ENCODE data around the gene KCNQ1.

KCNQ1 gene

DNA sequence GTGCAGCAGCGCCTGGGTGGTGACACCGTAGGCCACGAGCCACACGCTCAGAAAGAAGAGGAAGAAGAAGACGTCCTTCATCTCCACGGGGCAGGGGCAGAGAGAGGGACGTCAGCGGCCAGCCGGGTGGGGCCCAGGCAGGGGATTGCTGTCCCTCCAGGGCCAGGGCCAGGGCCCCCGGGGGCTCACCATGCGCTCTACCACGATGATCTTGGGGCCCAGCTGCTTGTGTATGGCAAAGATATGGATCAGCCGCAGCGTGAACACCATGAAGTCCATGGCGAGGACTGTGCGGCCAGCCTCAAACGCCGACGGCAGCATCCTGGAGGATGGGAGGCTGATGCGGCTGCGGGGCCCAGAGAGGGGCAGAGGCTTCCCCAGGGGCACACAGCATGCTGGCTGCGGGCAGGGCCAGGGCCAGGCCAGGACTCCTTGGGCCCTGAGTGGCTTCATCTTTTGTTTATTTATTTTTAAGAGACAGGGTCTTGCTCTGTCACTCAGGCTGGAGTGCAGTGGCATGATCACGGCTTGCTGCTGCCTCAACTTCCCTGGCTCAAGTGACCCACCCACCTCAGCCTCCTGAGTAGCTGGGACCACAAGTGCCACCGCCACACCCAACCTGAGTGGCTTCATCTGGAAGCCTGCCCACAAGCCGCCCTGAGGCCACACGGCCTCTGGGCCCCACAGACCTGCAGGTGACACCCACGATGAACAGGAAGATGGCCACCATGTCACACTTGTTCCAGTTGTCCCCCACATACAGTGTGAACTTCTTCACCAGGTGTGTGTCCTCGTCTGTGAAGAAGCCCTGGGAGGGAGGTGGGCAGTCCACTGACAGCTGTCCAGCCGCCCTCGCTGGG lies 33.1 kb upstream of the KCNQ1 start:
- no peak for DNase-seq

DNA sequence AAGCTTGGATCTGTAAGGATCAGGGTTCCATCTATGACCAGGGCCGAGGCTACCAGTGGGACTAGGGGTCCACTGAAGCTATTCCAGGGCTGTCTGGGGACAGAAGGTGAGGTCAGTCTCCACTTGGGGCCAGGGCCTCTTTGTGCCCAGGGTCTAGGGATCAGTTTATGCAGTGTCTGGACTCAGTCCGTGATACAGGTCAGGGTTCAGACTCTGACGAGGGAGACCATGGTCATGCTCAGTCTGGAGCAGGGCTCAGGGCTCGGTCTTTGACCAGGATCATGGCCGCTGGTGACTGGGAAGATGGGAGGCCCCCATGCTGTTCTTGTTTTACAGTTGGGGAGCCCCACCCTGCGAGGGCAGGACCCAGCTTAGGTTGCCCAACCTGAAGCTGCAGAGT lies 32.5 kb upstream of the KCNQ1 start:
- DNase-seq = no peak

DNA sequence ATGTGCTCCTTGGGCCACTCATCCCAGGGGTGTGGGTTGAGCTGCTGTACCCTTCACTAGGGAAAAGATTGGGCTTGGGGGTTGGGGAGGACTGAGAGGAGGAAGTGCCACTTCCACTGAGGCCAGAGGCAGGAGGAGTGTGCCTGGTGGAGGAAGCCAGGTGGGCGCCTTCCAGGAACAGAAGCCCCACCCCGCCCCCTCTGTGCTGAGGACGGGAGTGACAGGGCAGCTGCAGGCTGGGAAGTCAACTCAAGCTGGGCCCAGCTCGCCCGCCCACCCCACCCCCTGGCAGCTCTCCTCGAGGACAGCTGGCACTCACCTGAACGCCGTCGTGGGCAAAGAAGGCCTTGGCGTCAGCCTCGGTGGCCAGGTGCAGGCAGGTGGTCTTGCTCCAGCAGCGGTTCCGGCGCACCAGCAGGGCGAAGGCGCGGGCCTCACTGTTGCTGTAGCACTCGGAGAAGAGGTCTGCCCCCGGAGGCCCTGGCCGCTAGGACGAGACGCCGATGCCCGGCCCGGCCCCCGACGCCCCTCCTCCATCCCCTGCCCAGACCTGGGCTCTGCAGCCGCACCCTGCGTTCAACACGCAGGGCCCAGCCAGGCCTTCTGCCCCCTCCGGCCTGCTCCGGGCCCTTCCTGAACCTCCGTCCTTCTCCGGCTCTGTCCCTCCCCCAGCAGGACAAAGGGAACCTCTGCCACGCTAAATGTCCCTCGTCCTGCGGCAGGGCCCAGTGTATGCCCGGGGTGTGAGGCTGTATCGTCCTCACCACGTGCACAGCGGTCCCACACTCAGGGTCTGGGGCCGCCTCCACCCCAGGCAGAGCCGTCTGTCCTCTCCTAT lies 30.8 kb upstream of the KCNQ1 start:
- DNase-seq = no peak

DNA sequence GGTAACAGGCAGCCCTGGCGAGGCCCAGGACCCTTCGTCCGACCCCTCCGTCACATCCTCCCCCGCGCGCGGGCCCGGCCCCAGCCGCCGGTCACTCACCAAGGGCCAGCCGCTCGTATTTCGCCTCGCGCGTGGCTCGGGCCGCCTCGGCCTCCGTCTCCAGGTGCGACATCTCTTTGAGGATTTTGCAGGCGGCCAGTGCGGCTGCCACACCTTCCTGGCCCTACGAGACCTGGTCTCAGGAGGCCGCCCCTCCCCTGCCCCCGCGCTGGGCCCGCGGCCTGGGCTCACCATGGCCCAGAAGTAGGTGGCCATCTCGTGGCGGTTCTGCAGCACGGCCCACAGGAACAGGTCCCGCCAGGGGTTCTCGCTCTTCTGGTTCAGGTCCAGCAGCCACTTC lies 30.2 kb upstream of the KCNQ1 start:
- no peak for DNase-seq

DNA sequence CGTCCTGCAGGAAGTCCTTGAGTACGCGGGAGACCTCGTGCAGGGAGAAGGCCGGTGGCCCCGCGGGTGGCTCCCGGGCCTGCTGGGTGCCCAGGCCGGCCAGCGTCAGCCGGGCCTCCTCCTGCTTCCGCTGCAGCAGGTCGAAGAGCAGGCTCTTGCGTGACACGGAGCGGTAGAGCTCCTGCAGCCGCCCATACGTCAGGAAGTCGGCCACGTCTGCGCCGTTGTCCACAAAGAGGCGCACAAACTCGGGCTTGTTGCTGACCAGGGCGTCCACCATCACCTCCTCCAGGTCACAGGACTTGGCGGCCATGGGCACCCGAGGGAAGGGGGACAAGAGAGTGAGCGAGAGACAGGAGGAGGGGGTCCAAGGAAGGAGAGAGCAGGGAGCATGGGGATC lies 29.6 kb upstream of the KCNQ1 start:
- DNase-seq = no peak

DNA sequence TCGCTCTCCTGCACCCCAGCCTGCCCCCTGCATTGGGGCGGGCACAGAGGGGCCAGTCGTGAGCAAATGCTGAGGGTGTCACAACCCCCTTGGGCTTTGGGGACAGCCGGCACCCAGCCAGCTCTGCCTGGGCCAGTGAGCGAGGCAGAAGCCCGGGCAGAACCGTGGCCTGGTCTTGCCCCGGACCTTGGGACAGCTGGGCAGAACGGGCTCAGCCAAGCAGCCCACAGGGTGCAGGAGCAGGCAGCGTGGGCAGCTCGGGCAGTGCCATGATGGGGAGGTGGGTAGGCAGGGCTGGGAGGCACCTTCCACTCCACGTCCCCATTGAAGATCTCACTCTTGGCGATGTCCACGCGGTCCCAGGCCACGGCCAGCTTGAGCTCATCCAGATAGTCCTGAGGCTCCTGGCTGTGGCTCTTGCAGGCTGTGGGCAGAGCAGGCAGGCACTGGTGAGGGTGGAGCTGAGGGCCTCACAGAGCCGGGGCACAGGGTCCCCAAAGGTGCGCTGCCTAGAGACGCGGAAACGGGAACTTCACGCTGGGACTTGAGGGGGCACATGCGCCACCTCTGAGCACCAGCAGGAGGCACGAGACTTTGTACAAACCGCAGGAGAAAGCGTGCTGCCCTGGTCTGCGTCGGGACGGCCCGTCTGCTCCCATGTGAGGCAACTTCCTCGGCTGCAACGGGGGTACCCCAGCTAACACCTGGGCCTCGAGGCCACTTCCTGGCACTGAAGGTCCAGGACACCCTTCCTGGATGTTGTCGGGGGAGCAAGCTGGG lies 29.0 kb upstream of the KCNQ1 start:
- DNase-seq = no peak

DNA sequence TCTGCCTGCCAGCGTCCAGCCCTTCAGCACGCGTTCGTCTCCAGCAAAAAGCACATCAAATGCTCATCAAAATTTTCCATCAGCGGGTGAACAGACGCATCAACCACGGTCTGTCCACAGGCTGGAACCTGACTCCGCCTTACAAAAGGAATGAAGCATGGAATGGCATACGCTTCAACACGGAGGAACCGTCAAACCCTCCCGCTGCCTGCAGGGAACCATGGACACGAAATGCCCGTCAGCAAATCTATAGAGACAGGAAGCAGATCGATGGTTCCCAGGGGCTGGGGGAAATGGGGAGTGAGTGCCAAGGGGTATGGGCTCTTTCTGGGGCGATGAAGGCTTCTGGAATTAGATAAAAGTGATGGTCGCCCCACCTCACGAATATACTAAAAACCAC lies 28.0 kb upstream of the KCNQ1 start:
- no peak for DNase-seq

DNA sequence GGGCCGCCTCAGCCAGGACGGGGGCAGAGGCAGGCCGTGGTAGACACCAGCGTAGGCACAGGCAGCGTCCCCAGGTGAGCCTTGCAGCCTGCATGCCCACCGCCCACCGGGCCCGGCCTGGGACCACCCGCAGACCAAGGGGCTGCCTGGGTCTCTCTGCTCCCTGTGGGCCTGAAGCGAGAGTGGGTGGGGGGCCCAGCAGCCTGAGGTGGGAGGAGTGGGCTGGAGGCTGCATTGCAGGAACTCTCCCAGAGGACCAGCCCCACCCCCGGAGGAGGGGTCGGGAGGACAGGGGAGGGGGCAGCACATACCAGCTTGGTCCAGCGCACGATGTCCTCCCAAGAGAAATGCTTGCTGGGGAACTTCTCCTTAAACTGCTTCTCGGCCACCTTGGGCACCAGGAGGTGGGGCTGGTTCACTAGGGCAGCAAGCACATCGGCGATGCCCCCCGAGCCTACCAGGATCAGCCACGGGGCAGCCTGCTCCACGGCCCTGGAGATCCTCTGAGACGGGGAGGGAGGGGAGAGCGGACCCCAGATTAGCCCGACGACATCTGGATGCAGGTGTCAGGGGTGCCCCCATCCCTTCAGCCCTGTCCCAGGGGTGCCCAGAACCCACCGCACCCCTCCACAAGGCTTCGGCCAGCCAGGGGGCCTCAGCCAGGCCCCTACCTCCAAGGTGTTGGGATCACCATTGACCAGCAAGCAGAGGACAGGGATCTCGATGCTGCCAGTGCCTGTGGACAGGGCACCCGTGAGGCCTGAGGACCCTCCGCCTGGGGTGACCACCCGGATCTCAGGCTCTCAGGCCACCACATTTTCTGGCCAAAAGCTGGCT lies 26.7 kb upstream of the KCNQ1 start:
- DNase-seq = no peak

DNA sequence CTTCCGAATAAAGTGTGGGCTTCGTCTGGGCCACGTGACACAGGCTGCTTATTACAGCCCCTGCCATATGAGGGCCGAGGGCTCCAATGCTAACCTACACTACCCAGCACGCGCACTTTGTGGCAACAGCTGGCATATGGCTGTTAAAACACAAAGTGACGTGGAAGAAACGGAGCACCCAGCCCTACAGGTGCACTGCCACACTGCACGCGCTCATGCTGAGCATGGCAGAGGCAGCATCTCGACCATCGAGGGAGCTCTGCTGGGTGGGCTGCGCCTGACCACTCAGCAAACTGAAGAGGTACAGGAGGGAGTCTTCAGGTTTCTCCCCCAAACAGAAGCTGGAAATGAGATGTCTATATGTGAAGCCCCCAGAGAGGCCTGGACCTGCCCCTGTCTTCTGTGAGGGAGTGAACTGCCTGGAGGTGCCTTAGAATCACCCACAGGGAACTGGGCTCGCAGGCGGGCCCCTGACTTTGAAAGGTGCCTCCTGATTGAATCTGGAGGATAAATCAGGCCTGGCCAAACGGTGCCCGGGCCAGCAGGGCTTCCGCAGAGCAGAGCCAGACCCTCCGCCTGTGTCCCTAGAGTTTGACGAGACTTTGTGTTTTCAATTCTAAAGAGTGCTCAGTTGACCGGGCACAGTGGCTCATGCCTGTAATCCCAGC lies 26.0 kb upstream of the KCNQ1 start:
- no peak for DNase-seq

DNA sequence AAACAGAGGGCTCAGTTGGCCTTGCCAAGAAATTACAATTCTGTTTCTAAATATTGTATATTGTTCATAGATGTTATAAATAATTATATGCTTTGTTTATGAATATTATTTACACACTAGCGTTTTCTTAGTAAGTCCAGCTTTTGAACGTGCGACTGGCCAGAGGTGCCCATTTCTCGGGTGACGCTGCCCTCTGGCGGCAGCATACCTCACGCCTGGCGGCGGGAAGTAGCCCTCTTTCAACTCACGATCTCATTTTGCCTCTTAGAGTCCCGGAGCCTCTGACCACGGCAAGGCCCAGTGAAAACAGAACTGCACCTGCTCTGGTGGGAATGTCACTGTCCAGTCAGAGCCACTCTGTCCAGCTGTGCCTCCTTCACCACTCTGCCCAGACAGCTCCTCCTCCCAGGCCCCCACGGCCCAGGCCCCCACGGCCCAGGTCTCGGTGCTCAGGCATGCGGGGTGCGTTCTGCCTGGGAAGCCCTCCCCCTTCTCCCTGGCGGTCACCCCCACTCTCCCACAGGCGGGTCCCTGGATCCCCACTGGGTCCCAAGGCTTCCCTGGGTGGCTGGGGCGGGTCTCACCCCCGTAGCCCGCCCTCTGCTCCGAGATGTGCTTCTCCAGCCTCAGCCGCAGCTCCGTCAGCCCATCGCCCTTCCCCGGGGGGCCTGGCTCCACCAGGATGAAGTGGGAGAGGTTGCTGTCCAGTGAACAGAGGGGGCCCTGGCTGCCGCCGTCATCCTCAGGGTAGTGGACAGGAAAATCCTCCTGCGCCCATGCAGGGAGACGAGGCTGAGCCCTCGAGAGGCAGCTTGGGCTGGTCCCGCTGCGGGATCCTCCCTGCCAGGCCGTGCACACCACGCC lies 24.9 kb upstream of the KCNQ1 start:
- peak; percentile 52 for DNase-seq

DNA sequence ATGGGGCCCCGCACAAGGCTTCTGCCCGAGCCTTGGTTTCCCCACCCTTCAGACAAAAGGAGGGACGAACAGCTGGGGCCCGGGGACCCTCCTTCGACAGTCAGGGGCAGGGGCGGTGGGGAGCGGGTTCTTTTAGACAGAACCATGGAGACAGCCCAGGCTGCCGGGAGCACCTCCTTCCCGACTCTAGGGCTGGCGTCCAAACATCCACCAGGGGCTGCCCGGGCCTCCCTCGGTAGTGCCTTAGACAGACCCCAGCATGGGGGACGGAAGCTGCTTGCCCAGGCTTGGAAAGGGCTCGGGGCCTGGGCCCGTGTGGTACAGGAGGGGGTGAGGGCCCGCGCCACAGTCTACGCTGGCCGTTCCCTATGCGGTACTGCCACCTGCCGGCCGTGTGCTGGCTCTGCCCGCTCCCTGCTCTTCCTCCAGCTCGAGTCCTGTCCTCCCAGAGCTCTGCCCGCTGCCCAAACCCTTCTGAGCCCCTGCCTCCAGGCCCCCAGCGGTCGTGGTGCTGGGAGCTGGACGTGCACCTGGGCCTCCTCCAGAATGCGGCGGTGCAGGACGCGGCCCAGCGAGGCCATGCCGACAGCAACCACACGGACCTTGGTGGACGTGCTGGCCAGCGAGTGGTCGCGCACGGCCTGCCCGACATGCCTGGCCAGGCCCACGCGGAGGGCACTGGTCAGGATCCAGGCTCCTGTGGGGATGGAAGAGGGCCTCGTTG lies 24.1 kb upstream of the KCNQ1 start:
- peak; percentile 60 for DNase-seq

DNA sequence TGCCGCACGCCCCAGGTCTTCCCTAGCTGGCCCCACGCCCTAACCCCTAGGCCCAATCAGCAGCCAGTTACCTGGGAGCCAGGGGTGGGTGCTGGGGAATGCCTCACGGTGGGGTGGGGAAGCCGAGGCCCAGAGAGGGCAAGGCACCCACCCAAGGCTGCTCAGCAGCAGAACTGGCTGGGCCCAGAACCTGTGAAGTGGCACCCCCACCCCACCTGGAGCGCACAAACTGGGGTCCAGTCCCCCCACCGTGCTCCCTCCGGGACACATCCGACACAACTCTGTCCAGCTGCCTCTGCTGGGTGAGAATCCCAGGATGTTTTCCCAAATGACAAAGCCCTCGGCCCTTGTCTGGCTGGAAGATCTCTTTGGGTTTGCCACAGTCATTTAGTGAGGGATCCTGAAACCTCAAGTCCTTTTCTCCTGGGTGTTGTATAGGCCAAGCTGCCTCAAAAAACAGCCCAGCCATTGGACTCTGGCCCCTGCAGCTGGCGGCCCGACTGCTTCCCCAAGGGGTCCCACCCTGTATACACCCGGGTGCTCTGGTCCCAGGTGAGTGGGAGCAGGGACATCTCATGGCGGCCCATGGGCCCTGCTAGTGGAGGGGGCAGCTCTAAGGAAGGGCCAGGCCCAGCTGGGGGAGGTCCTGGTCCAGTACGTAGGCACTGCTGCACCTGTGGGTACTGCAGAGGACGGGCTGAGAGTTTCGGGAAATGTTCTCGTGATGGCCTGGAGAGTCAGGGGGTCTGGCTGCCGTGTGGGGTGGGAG lies 23.4 kb upstream of the KCNQ1 start:
- no peak for DNase-seq

DNA sequence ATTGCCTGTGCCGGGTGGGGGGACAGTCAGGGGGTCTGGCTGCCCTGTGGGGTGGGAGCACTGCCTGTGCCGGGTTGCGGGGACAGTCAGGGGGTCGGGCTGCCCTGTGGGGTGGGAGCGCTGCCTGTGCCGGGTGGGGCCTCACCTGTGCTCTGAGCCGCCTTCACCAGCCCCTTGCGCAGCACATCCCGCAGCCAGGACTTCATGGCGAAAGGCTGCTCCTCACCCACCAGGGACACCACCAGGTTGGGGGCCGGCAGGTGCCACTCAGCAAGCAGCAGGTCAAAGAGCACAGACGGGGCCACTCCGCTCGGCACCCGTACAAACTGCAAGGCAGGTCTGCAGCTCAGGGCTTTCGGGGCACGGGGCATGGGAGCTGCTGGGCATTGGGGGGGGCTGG lies 22.8 kb upstream of the KCNQ1 start:
- no peak for DNase-seq

DNA sequence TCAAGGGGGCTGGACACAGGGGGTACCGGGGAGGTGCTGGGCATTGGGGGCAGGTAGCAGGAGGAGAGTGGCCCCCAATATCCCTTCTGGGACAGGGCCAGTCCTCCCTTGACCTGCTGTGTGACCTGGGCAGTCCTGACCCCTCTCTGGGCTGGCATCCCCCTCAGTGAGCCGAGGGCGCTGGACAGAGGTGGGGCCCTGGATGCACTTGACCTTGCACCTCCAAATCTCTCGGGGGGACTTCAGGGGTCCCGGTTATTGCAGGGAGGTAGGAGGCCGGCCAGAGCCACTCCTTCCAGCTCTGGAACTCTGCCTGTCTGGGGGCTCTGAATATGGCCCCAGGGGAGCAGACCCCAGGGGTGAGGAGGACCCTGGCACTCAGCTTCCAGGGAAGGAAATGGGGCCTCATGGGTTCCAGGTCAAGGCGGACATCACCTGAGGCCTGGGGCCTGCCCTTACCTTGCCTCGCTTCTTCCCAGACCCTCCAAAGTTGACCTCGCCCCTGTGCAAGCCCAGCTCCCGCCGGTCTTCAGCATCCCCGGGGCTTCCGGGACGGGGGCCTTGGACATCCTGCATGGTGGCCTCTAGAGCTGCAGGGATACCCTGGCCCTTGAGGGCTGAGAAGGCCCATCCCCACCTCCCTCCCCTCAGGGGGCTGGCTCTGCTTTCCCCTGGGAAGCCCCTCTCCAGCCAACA lies 22.2 kb upstream of the KCNQ1 start:
- DNase-seq = no peak

DNA sequence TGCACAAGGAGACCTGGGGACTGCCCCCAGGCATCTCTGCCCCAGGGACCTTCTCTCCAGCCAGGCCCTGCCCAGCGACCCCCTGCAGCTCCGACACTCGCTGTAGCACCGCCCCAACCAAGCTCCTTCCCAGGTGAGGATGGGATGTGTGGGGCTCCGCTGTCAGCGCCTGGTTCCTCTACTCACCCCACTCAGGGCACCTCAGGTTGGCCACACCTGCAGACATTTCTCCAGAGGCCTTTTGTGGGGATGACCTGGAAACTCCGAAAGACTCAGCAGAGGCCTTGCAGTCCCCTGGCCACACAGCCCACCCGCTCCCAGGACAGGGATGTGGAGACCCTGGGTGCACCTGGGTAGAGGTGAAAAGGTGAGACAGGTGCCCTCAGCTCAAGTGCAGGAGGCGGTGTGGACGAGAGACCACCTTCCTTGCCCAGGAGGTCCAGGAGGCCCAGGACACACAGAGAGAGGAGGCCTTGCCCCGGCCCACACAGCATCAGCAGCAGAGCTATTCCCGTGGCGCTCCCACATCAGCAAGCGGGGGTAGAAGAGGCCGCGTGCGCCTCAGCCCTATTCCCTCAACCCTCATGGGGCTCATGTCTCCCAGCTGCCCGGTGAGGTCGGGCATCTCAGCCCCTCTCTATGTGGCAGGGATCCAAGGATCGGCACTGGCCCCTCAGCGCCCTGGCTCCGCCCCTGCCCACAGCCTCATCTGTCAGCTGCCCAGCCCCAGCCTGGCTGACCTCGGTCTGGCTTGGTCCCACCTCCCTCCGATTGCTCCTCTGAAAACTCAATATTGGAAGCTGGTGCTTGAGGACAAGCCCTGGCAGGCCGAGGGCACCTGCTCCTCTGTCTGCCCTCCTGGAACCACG lies 21.4 kb upstream of the KCNQ1 start:
- no peak for DNase-seq

DNA sequence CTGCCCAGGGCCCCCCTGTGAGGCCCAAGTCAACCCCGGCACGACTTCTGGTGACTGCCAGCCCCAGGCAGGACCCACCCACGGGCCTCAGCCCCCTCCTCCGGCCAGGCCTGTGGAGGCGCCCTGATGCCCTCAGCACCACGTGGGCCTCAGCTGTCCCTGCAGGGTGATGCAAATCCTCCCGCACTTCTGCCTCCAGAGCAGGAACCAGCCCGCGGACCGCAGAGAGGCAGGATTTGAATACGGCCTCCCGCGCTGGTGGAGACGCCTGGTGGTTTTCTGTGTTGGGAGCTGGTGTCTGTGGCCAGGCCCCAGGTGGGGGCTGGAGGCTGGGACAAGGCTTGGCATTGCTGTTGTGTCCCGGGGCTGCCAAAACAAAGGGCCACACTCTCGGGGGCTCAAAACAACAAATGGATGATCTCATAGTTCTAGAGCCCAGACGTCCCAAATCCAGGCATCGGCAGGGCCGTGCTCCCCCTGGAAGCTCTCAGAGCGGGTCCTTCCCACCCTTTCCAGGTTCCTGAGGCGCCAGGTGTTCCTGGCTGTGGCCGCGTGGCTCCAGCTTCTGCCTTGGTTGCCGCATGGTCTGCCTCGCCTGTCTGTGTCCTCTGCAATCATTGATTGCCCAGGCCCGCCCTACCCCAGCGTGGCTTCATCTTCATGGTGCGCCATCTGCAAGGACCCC lies 19.9 kb upstream of the KCNQ1 start:
- no peak for DNase-seq

DNA sequence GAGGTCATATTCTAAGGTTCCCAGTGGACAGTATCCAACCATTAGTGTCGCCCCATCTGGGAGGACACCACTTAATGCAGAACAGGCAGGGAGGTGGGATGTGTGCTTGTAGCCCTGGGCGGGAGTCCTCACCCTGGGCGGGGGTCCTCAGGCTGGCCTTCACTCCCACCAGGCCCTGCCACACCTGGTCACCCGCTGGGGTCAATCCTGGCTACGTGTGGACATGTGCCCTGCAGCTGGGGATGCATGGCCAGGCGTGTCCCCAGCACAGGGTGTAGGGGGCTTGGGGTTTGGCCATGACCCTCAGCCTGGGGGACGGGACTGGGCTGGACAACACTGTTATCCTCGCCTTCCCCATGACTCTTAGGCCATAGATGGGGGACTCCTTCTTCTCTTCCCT lies 19.3 kb upstream of the KCNQ1 start:
- no peak for DNase-seq

Measured in fibroblast of skin of right biceps (primary cell).